ENCODE data around the gene MMP14.

GRCh38 chr14:22884738-22885523 lies 48.5 kb downstream of the MMP14 start:
- TF ChIP-seq CTCF (IDR thresholded peaks at IDR 0.05; ENCODE audit: low read depth, low read length), result no peak
- TF ChIP-seq MAX (IDR thresholded peaks at IDR 0.05; ENCODE audit: low read depth, low read length), result no peak

All from NB4 (cell line).